ENCODE measurements around the gene ASPSCR1. TPM values are rescaled to one million over a fixed set of nuclear protein-coding genes. Genes with fewer than 3 reads are reported as not detected.

Gene ASPSCR1
- total and polyA plus RNA-seq, 2 of the 8 experiments (the other 6 are each of a cell fraction or from before 2014, with no cell fraction given), result 33.3 to 43.7 TPM

DNA sequence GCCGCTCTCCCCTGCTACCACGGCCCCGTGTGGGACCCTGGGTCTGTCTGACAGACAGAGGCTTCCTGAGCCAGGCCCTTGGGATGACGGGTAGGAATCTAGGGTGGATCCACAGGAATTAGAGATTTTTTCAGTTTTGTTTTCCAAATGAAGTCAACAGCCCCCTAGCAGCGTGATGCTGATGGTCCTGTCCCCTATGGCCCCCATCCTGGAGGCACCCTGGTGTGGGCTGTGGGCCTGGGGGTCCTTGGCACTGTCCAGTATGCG lies 29.7 kb downstream of the ASPSCR1 start (continued):
- TF ChIP-seq, protein P1, sequence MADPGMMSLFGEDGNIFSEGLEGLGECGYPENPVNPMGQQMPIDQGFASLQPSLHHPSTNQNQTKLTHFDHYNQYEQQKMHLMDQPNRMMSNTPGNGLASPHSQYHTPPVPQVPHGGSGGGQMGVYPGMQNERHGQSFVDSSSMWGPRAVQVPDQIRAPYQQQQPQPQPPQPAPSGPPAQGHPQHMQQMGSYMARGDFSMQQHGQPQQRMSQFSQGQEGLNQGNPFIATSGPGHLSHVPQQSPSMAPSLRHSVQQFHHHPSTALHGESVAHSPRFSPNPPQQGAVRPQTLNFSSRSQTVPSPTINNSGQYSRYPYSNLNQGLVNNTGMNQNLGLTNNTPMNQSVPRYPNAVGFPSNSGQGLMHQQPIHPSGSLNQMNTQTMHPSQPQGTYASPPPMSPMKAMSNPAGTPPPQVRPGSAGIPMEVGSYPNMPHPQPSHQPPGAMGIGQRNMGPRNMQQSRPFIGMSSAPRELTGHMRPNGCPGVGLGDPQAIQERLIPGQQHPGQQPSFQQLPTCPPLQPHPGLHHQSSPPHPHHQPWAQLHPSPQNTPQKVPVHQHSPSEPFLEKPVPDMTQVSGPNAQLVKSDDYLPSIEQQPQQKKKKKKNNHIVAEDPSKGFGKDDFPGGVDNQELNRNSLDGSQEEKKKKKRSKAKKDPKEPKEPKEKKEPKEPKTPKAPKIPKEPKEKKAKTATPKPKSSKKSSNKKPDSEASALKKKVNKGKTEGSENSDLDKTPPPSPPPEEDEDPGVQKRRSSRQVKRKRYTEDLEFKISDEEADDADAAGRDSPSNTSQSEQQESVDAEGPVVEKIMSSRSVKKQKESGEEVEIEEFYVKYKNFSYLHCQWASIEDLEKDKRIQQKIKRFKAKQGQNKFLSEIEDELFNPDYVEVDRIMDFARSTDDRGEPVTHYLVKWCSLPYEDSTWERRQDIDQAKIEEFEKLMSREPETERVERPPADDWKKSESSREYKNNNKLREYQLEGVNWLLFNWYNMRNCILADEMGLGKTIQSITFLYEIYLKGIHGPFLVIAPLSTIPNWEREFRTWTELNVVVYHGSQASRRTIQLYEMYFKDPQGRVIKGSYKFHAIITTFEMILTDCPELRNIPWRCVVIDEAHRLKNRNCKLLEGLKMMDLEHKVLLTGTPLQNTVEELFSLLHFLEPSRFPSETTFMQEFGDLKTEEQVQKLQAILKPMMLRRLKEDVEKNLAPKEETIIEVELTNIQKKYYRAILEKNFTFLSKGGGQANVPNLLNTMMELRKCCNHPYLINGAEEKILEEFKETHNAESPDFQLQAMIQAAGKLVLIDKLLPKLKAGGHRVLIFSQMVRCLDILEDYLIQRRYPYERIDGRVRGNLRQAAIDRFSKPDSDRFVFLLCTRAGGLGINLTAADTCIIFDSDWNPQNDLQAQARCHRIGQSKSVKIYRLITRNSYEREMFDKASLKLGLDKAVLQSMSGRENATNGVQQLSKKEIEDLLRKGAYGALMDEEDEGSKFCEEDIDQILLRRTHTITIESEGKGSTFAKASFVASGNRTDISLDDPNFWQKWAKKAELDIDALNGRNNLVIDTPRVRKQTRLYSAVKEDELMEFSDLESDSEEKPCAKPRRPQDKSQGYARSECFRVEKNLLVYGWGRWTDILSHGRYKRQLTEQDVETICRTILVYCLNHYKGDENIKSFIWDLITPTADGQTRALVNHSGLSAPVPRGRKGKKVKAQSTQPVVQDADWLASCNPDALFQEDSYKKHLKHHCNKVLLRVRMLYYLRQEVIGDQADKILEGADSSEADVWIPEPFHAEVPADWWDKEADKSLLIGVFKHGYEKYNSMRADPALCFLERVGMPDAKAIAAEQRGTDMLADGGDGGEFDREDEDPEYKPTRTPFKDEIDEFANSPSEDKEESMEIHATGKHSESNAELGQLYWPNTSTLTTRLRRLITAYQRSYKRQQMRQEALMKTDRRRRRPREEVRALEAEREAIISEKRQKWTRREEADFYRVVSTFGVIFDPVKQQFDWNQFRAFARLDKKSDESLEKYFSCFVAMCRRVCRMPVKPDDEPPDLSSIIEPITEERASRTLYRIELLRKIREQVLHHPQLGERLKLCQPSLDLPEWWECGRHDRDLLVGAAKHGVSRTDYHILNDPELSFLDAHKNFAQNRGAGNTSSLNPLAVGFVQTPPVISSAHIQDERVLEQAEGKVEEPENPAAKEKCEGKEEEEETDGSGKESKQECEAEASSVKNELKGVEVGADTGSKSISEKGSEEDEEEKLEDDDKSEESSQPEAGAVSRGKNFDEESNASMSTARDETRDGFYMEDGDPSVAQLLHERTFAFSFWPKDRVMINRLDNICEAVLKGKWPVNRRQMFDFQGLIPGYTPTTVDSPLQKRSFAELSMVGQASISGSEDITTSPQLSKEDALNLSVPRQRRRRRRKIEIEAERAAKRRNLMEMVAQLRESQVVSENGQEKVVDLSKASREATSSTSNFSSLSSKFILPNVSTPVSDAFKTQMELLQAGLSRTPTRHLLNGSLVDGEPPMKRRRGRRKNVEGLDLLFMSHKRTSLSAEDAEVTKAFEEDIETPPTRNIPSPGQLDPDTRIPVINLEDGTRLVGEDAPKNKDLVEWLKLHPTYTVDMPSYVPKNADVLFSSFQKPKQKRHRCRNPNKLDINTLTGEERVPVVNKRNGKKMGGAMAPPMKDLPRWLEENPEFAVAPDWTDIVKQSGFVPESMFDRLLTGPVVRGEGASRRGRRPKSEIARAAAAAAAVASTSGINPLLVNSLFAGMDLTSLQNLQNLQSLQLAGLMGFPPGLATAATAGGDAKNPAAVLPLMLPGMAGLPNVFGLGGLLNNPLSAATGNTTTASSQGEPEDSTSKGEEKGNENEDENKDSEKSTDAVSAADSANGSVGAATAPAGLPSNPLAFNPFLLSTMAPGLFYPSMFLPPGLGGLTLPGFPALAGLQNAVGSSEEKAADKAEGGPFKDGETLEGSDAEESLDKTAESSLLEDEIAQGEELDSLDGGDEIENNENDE (IDR thresholded peaks at IDR 0.05; ENCODE audit: insufficient replicate concordance, low read length), result no peak
- no peak for TF ChIP-seq ASH2L (IDR thresholded peaks at IDR 0.05; ENCODE audit: low read length)
- TF ChIP-seq BRCA1 (IDR thresholded peaks at IDR 0.05; ENCODE audit: low read depth, low read length), result no peak
- TF ChIP-seq CHD2 (IDR thresholded peaks at IDR 0.05; ENCODE audit: low read length), result no peak
- TF ChIP-seq FOSL1 (IDR thresholded peaks at IDR 0.05; ENCODE audit: insufficient read depth, low read depth, low read length), result no peak
- no peak for TF ChIP-seq SIRT6 (IDR thresholded peaks at IDR 0.05; ENCODE audit: low read length)
- TF ChIP-seq TCF12 (IDR thresholded peaks at IDR 0.05; ENCODE audit: low read depth, low read length), result no peak
- TF ChIP-seq TAF1 (IDR thresholded peaks at IDR 0.05; ENCODE audit: low read depth, low read length), result no peak
- TF ChIP-seq POLR2AphosphoS5 (IDR thresholded peaks at IDR 0.05; ENCODE audit: low read depth, low read length), result no peak
